ENCODE data around the gene ANXA6. TPM values are rescaled to one million over a fixed set of nuclear protein-coding genes. Genes with fewer than 3 reads are reported as not detected.

The ANXA6 gene
- total RNA-seq, 1 donor = 194 TPM

- DNase-seq (ENCODE audit: low read depth) = no peak
- H3K4me3 ChIP-seq (ENCODE audit: low read depth, low read length) = no peak overlapping the region
- no peak for TF ChIP-seq CTCF (IDR thresholded peaks at IDR 0.05; ENCODE audit: insufficient read depth, low read length)
These were observed 56.9 kb downstream of the ANXA6 start for GRCh38 chr5:151100681-151101080.

GRCh38 chr5:151098768-151099121 is 58.8 kb downstream of the ANXA6 start:
- TF ChIP-seq CTCF (IDR thresholded peaks at IDR 0.05; ENCODE audit: insufficient read depth, low read length) = no peak

GRCh38 chr5:151097820-151098767 is 59.5 kb downstream of the ANXA6 start:
- DNase-seq (ENCODE audit: low read depth) = no peak
- no peak for TF ChIP-seq CTCF (IDR thresholded peaks at IDR 0.05; ENCODE audit: insufficient read depth, low read length)
- H3K4me3 ChIP-seq (ENCODE audit: low read depth, low read length) = no peak overlapping the region

More at GRCh38 chr5:151098768-151099121, 58.8 kb downstream of the ANXA6 start:
- DNase-seq (ENCODE audit: low read depth) = no peak
- H3K4me3 ChIP-seq (ENCODE audit: low read depth, low read length) = no peak overlapping the region

GRCh38 chr5:151097061-151097460 is 60.5 kb downstream of the ANXA6 start:
- no peak overlapping the region for H3K4me3 ChIP-seq (ENCODE audit: low read depth, low read length)
- no peak for DNase-seq (ENCODE audit: low read depth)
- no peak for TF ChIP-seq CTCF (IDR thresholded peaks at IDR 0.05; ENCODE audit: insufficient read depth, low read length)

- no peak overlapping the region for H3K4me3 ChIP-seq (ENCODE audit: low read depth, low read length)
- DNase-seq (ENCODE audit: low read depth) = no peak
- TF ChIP-seq CTCF (IDR thresholded peaks at IDR 0.05; ENCODE audit: insufficient read depth, low read length) = no peak
These were observed 61.6 kb downstream of the ANXA6 start for GRCh38 chr5:151096001-151096373.

- no peak for TF ChIP-seq CTCF (IDR thresholded peaks at IDR 0.05; ENCODE audit: insufficient read depth, low read length)
- no peak overlapping the region for H3K4me3 ChIP-seq (ENCODE audit: low read depth, low read length)
- no peak for DNase-seq (ENCODE audit: low read depth)
These were observed 62.1 kb downstream of the ANXA6 start for GRCh38 chr5:151095341-151096000.
